Cardiac fibroblast (primary cell): ENCODE data around the gene GALNT18.

Source experiments
- DNase-seq, 2 donors: peaks; one replicate each; pipeline versions ENCODE4 v3.0.0 to v3.0.0-alpha.2; 2010; ENCODE audit warnings: low read depth in 2 of 2
- H3K4me3 ChIP-seq, 2 donors: replicated peaks in 1 of 2; 1 replicate in 1 of 2; 2 replicates in 1 of 2; pipeline ENCODE4 v1.5.1; 2011; ENCODE audit warnings: low read depth in 2 of 2, low read length in 2 of 2, mild to moderate bottlenecking in 2 of 2, moderate library complexity in 1 of 2
- CTCF ChIP-seq: IDR thresholded peaks from one replicate; pipeline ENCODE4 v1.5.1; 2011; ENCODE audit warnings: low read depth, mild to moderate bottlenecking, low read length, inconsistent platforms

The GALNT18 gene

GRCh38 chr11:11427542-11427941 lies 194.3 kb downstream of the GALNT18 start:
- no peak overlapping the region for H3K4me3 ChIP-seq
- no peak for DNase-seq
- TF ChIP-seq CTCF = no peak

- TF ChIP-seq CTCF = no peak
- no peak for DNase-seq
- no peak overlapping the region for H3K4me3 ChIP-seq
Observed at GRCh38 chr11:11427140-11427539, 194.7 kb downstream of the GALNT18 start.

- DNase-seq = no peak
- no peak overlapping the region for H3K4me3 ChIP-seq
- no peak for TF ChIP-seq CTCF
Observed at GRCh38 chr11:11426226-11426952, 195.4 kb downstream of the GALNT18 start.

GRCh38 chr11:11425806-11426205 lies 196.0 kb downstream of the GALNT18 start:
- no peak overlapping the region for H3K4me3 ChIP-seq
- no peak for DNase-seq
- TF ChIP-seq CTCF = no peak

- DNase-seq = no peak
- no peak for TF ChIP-seq CTCF
- no peak overlapping the region for H3K4me3 ChIP-seq
Observed at GRCh38 chr11:11424688-11425087, 197.1 kb downstream of the GALNT18 start.

GRCh38 chr11:11422411-11423128 lies 199.2 kb downstream of the GALNT18 start:
- no peak for DNase-seq
- no peak overlapping the region for H3K4me3 ChIP-seq
- no peak for TF ChIP-seq CTCF
